Measurements from ENCODE around the gene PALD1. TPM values are rescaled to one million over a fixed set of nuclear protein-coding genes. Genes with fewer than 3 reads are reported as not detected.

The PALD1 gene
- total and polyA plus RNA-seq, 2 of the 13 experiments (the other 11 are each of a cell fraction or from before 2014, with no cell fraction given) = 0.07 to 0.09 TPM

- TF ChIP-seq SRF (IDR thresholded peaks at IDR 0.05; ENCODE audit: low read depth, low read length) (no peak), ZHX1 (CRISPR knock-in tag; IDR thresholded peaks at IDR 0.05; ENCODE audit: low read depth) (no peak), NRL (CRISPR knock-in tag; IDR thresholded peaks at IDR 0.05; ENCODE audit: borderline replicate concordance) (no peak), ZBTB10 (CRISPR knock-in tag; IDR thresholded peaks at IDR 0.05; ENCODE audit: borderline replicate concordance) (no peak), POLR2G (IDR thresholded peaks at IDR 0.05; ENCODE audit: low read depth, low read length) (no peak)
- Histone ChIP-seq H3K27ac (ENCODE audit: extremely low read length, insufficient read depth, low read length) (no peak overlapping the region), H3K9ac (ENCODE audit: insufficient read depth, low read depth, low read length) (no peak overlapping the region), H3K79me2 (ENCODE audit: insufficient read depth, low read length) (no peaks in the 10 kb centered on the region), H3K27me3 (ENCODE audit: control insufficient read depth in 1 of 2, insufficient read depth in 2 of 2, low read length in 2 of 2) (peaks cover 3 to 27% of the 10 kb centered on the region in 2 experiments; a peak in 3 of 5 replicates), H2AFZ (ENCODE audit: low read length) (no peak overlapping the region), H3K4me2 (ENCODE audit: low read depth, low read length) (no peak overlapping the region), H3K9me3 (ENCODE audit: low read length) (no peaks in the 10 kb centered on the region), H3K4me3 (replicated peaks in 1 of 3; ENCODE audit: insufficient read depth in 1 of 3, low read depth in 2 of 3, low read length in 3 of 3) (no peak overlapping the region), H4K20me1 (ENCODE audit: insufficient read depth, low read length) (no peaks in the 10 kb centered on the region), H3K4me1 (ENCODE audit: insufficient read depth, low read length) (peaks cover 32% of the 10 kb centered on the region), H3K36me3 (replicated peaks in 1 of 2; ENCODE audit: control insufficient read depth in 1 of 2, insufficient read depth in 2 of 2, low read length in 2 of 2) (no peaks in the 10 kb centered on the region)
- CTCF ChIA-PET (ENCODE audit: low intra/inter-chr PET ratio, low total read pairs) = interaction anchor here (1.6 kb wide), 1 partner anchor 81 kb away, joined by 4 read pairs; no protein-coding TSS in a partner anchor
- 45% methylated on average over 3 of the region's 3 CpGs for WGBS (ENCODE audit: low lambda C conversion rate)
- intact Hi-C loops (cut with micrococcal nuclease; ENCODE audit: unreplicated experiment) (no loop called here), in situ Hi-C loops (cut with HindIII; ENCODE audit: extremely low pct_ligation_motif_present, low pct_unique_long_range_greater_than_20kb) (no loop called here)
- no TSS peak for BruUV-seq (replicated peaks)
- no peak for DNase-seq (ENCODE audit: low spot score)
- ATAC-seq = no peak
- POLR2A ChIA-PET = no interaction called here
- no peak for FAIRE-seq
These were observed 64.0 kb downstream of the PALD1 start for GRCh38 chr10:70542565-70542938.

Measured in HepG2 (cell line).